ENCODE data around the gene TKFC. TPM values are rescaled to one million over a fixed set of nuclear protein-coding genes. Genes with fewer than 3 reads are reported as not detected.

TKFC gene
- total RNA-seq, 2 donors from 2014 or later: 50.0 to 81.3 TPM

- H3K27me3 ChIP-seq: peaks cover 20% of the 10 kb centered on the region
- peak overlapping the region; percentile 40 to 50 for H3K9ac ChIP-seq (ENCODE audit: low read depth in 2 of 2, low read length in 2 of 2)
- H3K27ac ChIP-seq: no peak overlapping the region
Observed at GRCh38 chr11:61293867-61294716, 38.9 kb upstream of the TKFC start.

GRCh38 chr11:61294717-61295595, 38.1 kb upstream of the TKFC start, which contains the start of gene VWCE:
Gene VWCE (minus strand): TSS chr11:61295316. CDS start chr11:61295037, 279 bp downstream.
- Histone ChIP-seq H3K9ac (ENCODE audit: low read depth in 2 of 2, low read length in 2 of 2) (peak within 1 kb of the TSS; percentile 40 to 43), H3K4me1 (peaks cover 11% of the 10 kb centered on the region), H3K27me3 (peaks cover 20% of the 10 kb centered on the region), H3K36me3 (peaks cover 5% of the 10 kb centered on the region), H3K4me3 (peak within 1 kb of the TSS; percentile 58), H3K27ac (no peak within 1 kb of the TSS), H3K9me3 (no peaks in the 10 kb centered on the region)
- no peak for TF ChIP-seq CTCF (IDR thresholded peaks at IDR 0.05)
- intact Hi-C loops (cut with DNase I): no loop called here
- DNase-seq: peak; percentile 48

More at GRCh38 chr11:61293867-61294716, 38.9 kb upstream of the TKFC start:
- no peaks in the 10 kb centered on the region for H3K9me3 ChIP-seq
- peaks cover 11% of the 10 kb centered on the region for H3K4me1 ChIP-seq
- intact Hi-C loops (cut with DNase I): no loop called here
- H3K4me3 ChIP-seq: peak overlapping the region; percentile 58
- H3K36me3 ChIP-seq: no peaks in the 10 kb centered on the region
- DNase-seq: no peak
- no peak for TF ChIP-seq CTCF (IDR thresholded peaks at IDR 0.05)

- H3K27me3 ChIP-seq: peaks cover 20% of the 10 kb centered on the region
- no peak for DNase-seq
- no peaks in the 10 kb centered on the region for H3K9me3 ChIP-seq
- peak overlapping the region in 1 of 2 donors; percentile 23 for H3K9ac ChIP-seq (ENCODE audit: low read depth in 2 of 2, low read length in 2 of 2)
- H3K36me3 ChIP-seq: peaks cover 8% of the 10 kb centered on the region
- TF ChIP-seq CTCF (IDR thresholded peaks at IDR 0.05): no peak
- intact Hi-C loops (cut with DNase I): no loop called here
- H3K4me1 ChIP-seq: peaks cover 11% of the 10 kb centered on the region
- H3K27ac ChIP-seq: no peak overlapping the region
- H3K4me3 ChIP-seq: no peak overlapping the region
Observed at GRCh38 chr11:61295596-61295926, 37.5 kb upstream of the TKFC start.

- TF ChIP-seq CTCF (IDR thresholded peaks at IDR 0.05): no peak
- intact Hi-C loops (cut with DNase I): no loop called here
- H3K9ac ChIP-seq (ENCODE audit: low read depth in 2 of 2, low read length in 2 of 2): no peak overlapping the region
- peaks cover 11% of the 10 kb centered on the region for H3K4me1 ChIP-seq
- peaks cover 12% of the 10 kb centered on the region for H3K36me3 ChIP-seq
- no peak for DNase-seq
- H3K9me3 ChIP-seq: no peaks in the 10 kb centered on the region
- H3K4me3 ChIP-seq: no peak overlapping the region
- H3K27me3 ChIP-seq: peaks cover 20% of the 10 kb centered on the region
- H3K27ac ChIP-seq: no peak overlapping the region
Observed at GRCh38 chr11:61297341-61297740, 35.7 kb upstream of the TKFC start.

- Histone ChIP-seq H3K36me3 (peaks cover 16% of the 10 kb centered on the region), H3K4me3 (no peak overlapping the region), H3K9me3 (no peaks in the 10 kb centered on the region), H3K27me3 (peaks cover 20% of the 10 kb centered on the region), H3K4me1 (peaks cover 11% of the 10 kb centered on the region), H3K27ac (no peak overlapping the region), H3K9ac (ENCODE audit: low read depth in 2 of 2, low read length in 2 of 2) (no peak overlapping the region)
- intact Hi-C loops (cut with DNase I): no loop called here
- no peak for DNase-seq
- TF ChIP-seq CTCF (IDR thresholded peaks at IDR 0.05): no peak
Observed at GRCh38 chr11:61297746-61298145, 35.3 kb upstream of the TKFC start.
